Measurements from ENCODE around the gene PAX5.

- no peak for TF ChIP-seq CTCF (IDR thresholded peaks at IDR 0.05)
- TF ChIP-seq POLR2A (IDR thresholded peaks at IDR 0.05) = no peak
These were observed 98.1 kb downstream of the PAX5 start for GRCh38 chr9:36935768-36936497.
